DLD1 (cell line): Measurements from ENCODE around the gene MOAP1.
"Not testable (repeated sequence)": the region's sequence is repeated elsewhere in the genome, so short reads cannot be mapped to it uniquely, and the experiment has no call there.

Experiments
- in situ Hi-C: cut with HindIII; loops from 2 replicates; pipeline ENCODE4 v1.10.0; 2017; ENCODE audit warnings: low sequenced_read_pairs

Gene MOAP1

GRCh38 chr14:93186466-93186865 lies 1.8 kb upstream of the MOAP1 start:
- in situ Hi-C loops, result no loop called here

GRCh38 chr14:93185349-93185720 lies 638 bp upstream of the MOAP1 start:
- in situ Hi-C loops, result no loop called here

- in situ Hi-C loops, result no loop called here
Measured at GRCh38 chr14:93183596-93184317, 940 bp downstream of the MOAP1 start.

- in situ Hi-C loops, result no loop called here
Measured at GRCh38 chr14:93175492-93175891, 9.2 kb downstream of the MOAP1 start.

GRCh38 chr14:93174731-93175130 lies 10.0 kb downstream of the MOAP1 start:
- in situ Hi-C loops, result not testable (repeated sequence)

GRCh38 chr14:93173943-93174395 lies 10.7 kb downstream of the MOAP1 start:
- in situ Hi-C loops, result no loop called here

GRCh38 chr14:93171376-93171775 lies 13.3 kb downstream of the MOAP1 start:
- in situ Hi-C loops, result no loop called here

- in situ Hi-C loops, result not testable (repeated sequence)
Measured at GRCh38 chr14:93170141-93170540, 14.6 kb downstream of the MOAP1 start.

- in situ Hi-C loops, result not testable (repeated sequence)
Measured at GRCh38 chr14:93169619-93170018, 15.1 kb downstream of the MOAP1 start.

- in situ Hi-C loops, result not testable (repeated sequence)
Measured at GRCh38 chr14:93168610-93169009, 16.1 kb downstream of the MOAP1 start.

GRCh38 chr14:93165271-93166265 lies 19.1 kb downstream of the MOAP1 start:
- in situ Hi-C loops, result not testable (repeated sequence)

GRCh38 chr14:93163564-93163963 lies 21.1 kb downstream of the MOAP1 start:
- in situ Hi-C loops, result no loop called here

- in situ Hi-C loops, result no loop called here
Measured at GRCh38 chr14:93161411-93161940, 23.2 kb downstream of the MOAP1 start.

- in situ Hi-C loops, result no loop called here
Measured at GRCh38 chr14:93160353-93160801, 24.3 kb downstream of the MOAP1 start.

GRCh38 chr14:93159625-93160352 lies 24.9 kb downstream of the MOAP1 start:
- in situ Hi-C loops, result not testable (repeated sequence)

- in situ Hi-C loops, result not testable (repeated sequence)
Measured at GRCh38 chr14:93158349-93158748, 26.3 kb downstream of the MOAP1 start.

- in situ Hi-C loops, result no loop called here
Measured at GRCh38 chr14:93156693-93157369, 27.9 kb downstream of the MOAP1 start.

GRCh38 chr14:93155667-93156066 lies 29.0 kb downstream of the MOAP1 start:
- in situ Hi-C loops, result no loop called here

GRCh38 chr14:93153121-93153520 lies 31.6 kb downstream of the MOAP1 start:
- in situ Hi-C loops, result no loop called here
